ENCODE measurements around the gene SRD5A1. TPM values are rescaled to one million over a fixed set of nuclear protein-coding genes. Genes with fewer than 3 reads are reported as not detected.

Gene SRD5A1
- total and polyA plus RNA-seq, 2 of the 8 experiments (the other 6 are each of a cell fraction or from before 2014, with no cell fraction given) = 34.7 to 42.4 TPM

DNA sequence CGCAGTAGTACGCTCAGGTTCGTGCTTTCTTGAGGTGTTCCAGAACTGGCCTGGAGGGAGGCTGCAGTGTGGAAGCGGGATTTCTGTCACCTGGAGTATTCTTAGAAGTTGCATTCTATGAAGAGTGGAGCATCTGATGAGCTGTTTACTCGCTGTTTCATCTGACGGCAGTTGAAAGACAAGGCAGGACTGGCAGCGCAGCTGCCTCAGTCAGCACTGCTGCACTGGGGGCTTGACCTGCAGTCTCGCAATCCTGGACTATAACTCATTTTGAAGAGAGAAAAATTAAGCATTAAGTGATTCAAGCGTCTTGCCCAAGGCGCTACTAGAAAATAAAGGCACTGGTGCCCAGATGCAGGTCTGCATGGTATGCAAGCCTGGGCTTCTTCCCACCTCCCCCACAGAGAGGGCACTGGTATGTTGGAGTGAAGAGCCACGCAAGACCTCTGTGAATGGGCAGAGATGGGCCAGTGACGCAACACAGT, 90.6 kb downstream of the SRD5A1 start:
- Histone ChIP-seq H4K8ac (ENCODE audit: extremely low read depth, insufficient read depth, low read length) (no peak overlapping the region), H3K4me3 (ENCODE audit: extremely low read depth in 1 of 4, insufficient read depth in 2 of 4, low read depth in 3 of 4, low read length in 4 of 4) (no peak overlapping the region), H3K14ac (ENCODE audit: insufficient read length) (no peak overlapping the region), H4K20me1 (replicated peaks in 1 of 2; ENCODE audit: control insufficient read depth in 1 of 2, insufficient read depth in 2 of 2, low read length in 2 of 2) (peaks cover 30 to 61% of the 10 kb centered on the region in 2 experiments), H2BK15ac (ENCODE audit: low read length) (no peak overlapping the region), H3K23me2 (ENCODE audit: low read depth, low read length) (no peaks in the 10 kb centered on the region), H3K23ac (ENCODE audit: insufficient read length) (no peak overlapping the region), H4K91ac (replicated peaks; ENCODE audit: insufficient read length, low read length) (no peak overlapping the region), H3K27ac (ENCODE audit: low read depth, low read length) (no peak overlapping the region), H3K9ac (replicated peaks in 1 of 4; ENCODE audit: extremely low read depth in 1 of 4, low read depth in 3 of 4, low read length in 3 of 4) (no peak overlapping the region), H3K9me3 (ENCODE audit: insufficient read depth in 2 of 2, low read depth in 1 of 2, low read length in 1 of 2) (no peaks in the 10 kb centered on the region), H2AK5ac (ENCODE audit: low read depth, low read length) (no peak overlapping the region), H2BK12ac (ENCODE audit: low read depth, low read length) (no peak overlapping the region), H3K36me3 (ENCODE audit: control insufficient read depth in 2 of 4, insufficient read depth in 4 of 4, low read length in 3 of 4) (no peaks in the 10 kb centered on the region), H3K4me1 (replicated peaks in 1 of 4; ENCODE audit: control insufficient read depth in 3 of 4, insufficient read depth in 4 of 4, low read length in 3 of 4) (peaks cover 3 to 12% (median 8%) of the 10 kb centered on the region in 4 experiments; a peak in 6 of 7 replicates), H2AFZ (ENCODE audit: low read length) (no peak overlapping the region), H3K79me2 (ENCODE audit: control insufficient read depth in 1 of 2, insufficient read depth in 2 of 2, low read length in 2 of 2) (peaks cover 17 to 96% of the 10 kb centered on the region in 2 experiments), H2BK20ac (ENCODE audit: low read length) (no peak overlapping the region), H3K56ac (replicated peaks; ENCODE audit: insufficient read length, low read depth, low read length) (no peak overlapping the region), H4K5ac (ENCODE audit: insufficient read length, low read depth, low read length) (no peak overlapping the region), H3K4ac (replicated peaks; ENCODE audit: insufficient read length, low read depth, low read length) (no peak overlapping the region), H3K27me3 (replicated peaks in 1 of 4; ENCODE audit: control insufficient read depth in 3 of 4, extremely low read depth in 1 of 4, insufficient read depth in 3 of 4, low read length in 3 of 4) (no peaks in the 10 kb centered on the region), H3K18ac (ENCODE audit: extremely low read depth, low read length) (no peak overlapping the region), H3K4me2 (ENCODE audit: insufficient read depth in 1 of 2, low read depth in 2 of 2, low read length in 2 of 2) (no peak overlapping the region), H2BK5ac (ENCODE audit: low read depth, low read length) (no peak overlapping the region), H3K79me1 (ENCODE audit: low read depth, low read length) (peaks cover 43% of the 10 kb centered on the region), H2BK120ac (replicated peaks; ENCODE audit: low read depth, low read length) (no peak overlapping the region)
- DNase-seq (ENCODE audit: low read depth in 1 of 2, low spot score in 2 of 2) (no peak), FAIRE-seq (no peak)
- CTCF ChIA-PET (ENCODE audit: partially characterized antibody) = interaction anchor here (0.9 to 4.1 kb wide), 4 partner anchors 9 to 265 kb away, joined by 3 to 25 read pairs (median 3); no protein-coding TSS in a partner anchor
- POLR2A ChIA-PET (ENCODE audit: partially characterized antibody) = interaction anchor here (1.0 kb wide), 1 partner anchor 13 kb away, joined by 3 read pairs; no protein-coding TSS in a partner anchor
- WGBS, 2 experiments (ENCODE audit: extremely low coverage in 1 of 2, insufficient coverage in 1 of 2, insufficient read length in 1 of 2, insufficient replicate concordance in 2 of 2, low coverage in 1 of 2, low lambda C conversion rate in 2 of 2, missing lambda C conversion rate in 1 of 2) = 85% methylated on average over 12 of the region's 12 CpGs; no CpG with 5 or more reads in 1 of the 2 experiments
- TF ChIP-seq, protein P1, sequence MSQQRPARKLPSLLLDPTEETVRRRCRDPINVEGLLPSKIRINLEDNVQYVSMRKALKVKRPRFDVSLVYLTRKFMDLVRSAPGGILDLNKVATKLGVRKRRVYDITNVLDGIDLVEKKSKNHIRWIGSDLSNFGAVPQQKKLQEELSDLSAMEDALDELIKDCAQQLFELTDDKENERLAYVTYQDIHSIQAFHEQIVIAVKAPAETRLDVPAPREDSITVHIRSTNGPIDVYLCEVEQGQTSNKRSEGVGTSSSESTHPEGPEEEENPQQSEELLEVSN (IDR thresholded peaks at IDR 0.05) = no peak
- TF ChIP-seq CHD2 (IDR thresholded peaks at IDR 0.05; ENCODE audit: low read length) (no peak), RBBP5 (IDR thresholded peaks at IDR 0.05; ENCODE audit: borderline replicate concordance, low read depth, low read length) (no peak), SUZ12 (IDR thresholded peaks at IDR 0.05; ENCODE audit: low read length) (no peak), MAX (IDR thresholded peaks at IDR 0.05) (no peak), RXRA (IDR thresholded peaks at IDR 0.05; ENCODE audit: insufficient read depth, low read depth, low read length) (no peak)

All from H1 (cell line).